ENCODE measurements around the gene OGFOD3.
"Not testable (repeated sequence)": the region's sequence is repeated elsewhere in the genome, so short reads cannot be mapped to it uniquely, and the experiment has no call there.

Gene OGFOD3

DNA sequence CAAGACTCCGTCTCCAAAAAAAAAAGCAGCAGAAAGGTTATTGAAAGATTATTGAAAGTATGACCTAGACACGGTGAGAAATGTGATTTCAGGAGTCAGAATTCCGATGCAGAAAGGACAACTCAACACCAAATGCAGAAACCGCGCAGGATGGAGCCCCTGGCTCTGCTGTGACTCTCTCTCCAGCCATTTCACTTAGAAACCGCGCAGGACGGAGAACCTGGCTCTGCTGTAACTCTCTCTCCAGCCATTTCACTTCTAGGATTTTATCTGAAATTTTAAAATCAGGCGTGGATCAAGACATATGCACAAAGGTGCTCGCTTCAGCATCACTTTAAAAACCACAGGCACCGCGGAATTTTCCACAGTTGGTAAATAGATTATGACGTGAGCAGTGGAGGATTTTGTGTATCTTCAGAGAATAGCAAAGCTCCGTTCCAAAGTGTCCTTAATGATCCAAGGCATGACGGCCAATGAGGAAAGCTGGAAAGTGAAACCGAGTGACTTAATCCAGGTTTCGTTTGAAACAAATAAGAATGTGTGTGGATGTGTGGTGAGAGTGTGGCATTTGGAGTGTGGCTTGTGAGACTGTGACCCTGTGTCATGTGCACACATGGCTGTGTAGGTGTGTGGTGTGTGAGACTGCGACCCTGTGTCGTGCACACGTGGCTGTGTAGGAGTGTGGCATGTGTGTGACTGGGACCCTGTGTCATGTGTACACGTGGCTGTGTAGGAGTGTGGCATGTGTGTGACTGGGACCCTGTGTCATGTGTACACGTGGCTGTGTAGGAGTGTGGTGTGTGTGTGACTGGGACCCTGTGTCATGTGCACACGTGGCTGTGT is 37.3 kb downstream of the OGFOD3 start:
- H3K79me2 ChIP-seq (ENCODE audit: low read length): no peaks in the 10 kb centered on the region
- TF ChIP-seq, protein P1, sequence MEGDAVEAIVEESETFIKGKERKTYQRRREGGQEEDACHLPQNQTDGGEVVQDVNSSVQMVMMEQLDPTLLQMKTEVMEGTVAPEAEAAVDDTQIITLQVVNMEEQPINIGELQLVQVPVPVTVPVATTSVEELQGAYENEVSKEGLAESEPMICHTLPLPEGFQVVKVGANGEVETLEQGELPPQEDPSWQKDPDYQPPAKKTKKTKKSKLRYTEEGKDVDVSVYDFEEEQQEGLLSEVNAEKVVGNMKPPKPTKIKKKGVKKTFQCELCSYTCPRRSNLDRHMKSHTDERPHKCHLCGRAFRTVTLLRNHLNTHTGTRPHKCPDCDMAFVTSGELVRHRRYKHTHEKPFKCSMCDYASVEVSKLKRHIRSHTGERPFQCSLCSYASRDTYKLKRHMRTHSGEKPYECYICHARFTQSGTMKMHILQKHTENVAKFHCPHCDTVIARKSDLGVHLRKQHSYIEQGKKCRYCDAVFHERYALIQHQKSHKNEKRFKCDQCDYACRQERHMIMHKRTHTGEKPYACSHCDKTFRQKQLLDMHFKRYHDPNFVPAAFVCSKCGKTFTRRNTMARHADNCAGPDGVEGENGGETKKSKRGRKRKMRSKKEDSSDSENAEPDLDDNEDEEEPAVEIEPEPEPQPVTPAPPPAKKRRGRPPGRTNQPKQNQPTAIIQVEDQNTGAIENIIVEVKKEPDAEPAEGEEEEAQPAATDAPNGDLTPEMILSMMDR (IDR thresholded peaks at IDR 0.05; ENCODE audit: low read depth, low read length): no peak
- TF ChIP-seq EZH2phosphoT487 (IDR thresholded peaks at IDR 0.05; ENCODE audit: low read depth): no peak
- H3K4me2 ChIP-seq (ENCODE audit: low read length): no peak overlapping the region
- H3K36me3 ChIP-seq (replicated peaks; ENCODE audit: low read depth, low read length): no peaks in the 10 kb centered on the region
- no peak overlapping the region for H3K9ac ChIP-seq (ENCODE audit: low read length)
- H3K4me3 ChIP-seq (ENCODE audit: low read length): no peak overlapping the region
- H2AFZ ChIP-seq (ENCODE audit: low read depth, low read length): no peak overlapping the region
- H3K4me1 ChIP-seq (ENCODE audit: low read length): no peaks in the 10 kb centered on the region
- no peak overlapping the region for H3K27ac ChIP-seq (ENCODE audit: low read length)
- H3K9me3 ChIP-seq (ENCODE audit: insufficient read depth, low read length): no peaks in the 10 kb centered on the region
- H3K27me3 ChIP-seq (ENCODE audit: low read depth, low read length): peaks cover 4% of the 10 kb centered on the region
- no peaks in the 10 kb centered on the region for H4K20me1 ChIP-seq (ENCODE audit: insufficient read depth, low read length)

DNA sequence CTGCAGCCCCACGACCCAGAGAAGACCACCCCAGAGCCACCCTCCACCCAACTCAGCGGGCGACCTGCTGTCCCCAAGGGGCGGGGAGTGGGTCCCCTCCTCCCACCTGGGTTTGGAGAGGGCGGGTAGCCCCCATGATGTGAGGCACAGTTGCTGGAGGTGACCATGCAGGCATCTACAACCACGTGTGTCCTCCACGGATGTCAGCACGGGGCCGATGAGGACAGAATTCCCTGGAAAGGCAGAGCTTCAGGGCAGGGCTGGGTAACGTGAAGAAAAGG is 39.7 kb downstream of the OGFOD3 start:
- Histone ChIP-seq H3K9ac (ENCODE audit: low read length) (no peak overlapping the region), H4K20me1 (ENCODE audit: insufficient read depth, low read length) (no peaks in the 10 kb centered on the region), H3K27ac (ENCODE audit: low read length) (no peak overlapping the region), H3K4me3 (ENCODE audit: low read length) (no peak overlapping the region), H3K4me2 (ENCODE audit: low read length) (no peak overlapping the region), H3K4me1 (ENCODE audit: low read length) (no peaks in the 10 kb centered on the region), H3K9me3 (ENCODE audit: insufficient read depth, low read length) (no peaks in the 10 kb centered on the region), H3K27me3 (ENCODE audit: low read depth, low read length) (peaks cover 4% of the 10 kb centered on the region), H2AFZ (ENCODE audit: low read depth, low read length) (no peak overlapping the region), H3K36me3 (replicated peaks; ENCODE audit: low read depth, low read length) (no peaks in the 10 kb centered on the region), H3K79me2 (ENCODE audit: low read length) (no peaks in the 10 kb centered on the region)
- TF ChIP-seq, protein P1 (IDR thresholded peaks at IDR 0.05; ENCODE audit: low read depth, low read length): no peak
- TF ChIP-seq EZH2phosphoT487 (IDR thresholded peaks at IDR 0.05; ENCODE audit: low read depth): no peak

DNA sequence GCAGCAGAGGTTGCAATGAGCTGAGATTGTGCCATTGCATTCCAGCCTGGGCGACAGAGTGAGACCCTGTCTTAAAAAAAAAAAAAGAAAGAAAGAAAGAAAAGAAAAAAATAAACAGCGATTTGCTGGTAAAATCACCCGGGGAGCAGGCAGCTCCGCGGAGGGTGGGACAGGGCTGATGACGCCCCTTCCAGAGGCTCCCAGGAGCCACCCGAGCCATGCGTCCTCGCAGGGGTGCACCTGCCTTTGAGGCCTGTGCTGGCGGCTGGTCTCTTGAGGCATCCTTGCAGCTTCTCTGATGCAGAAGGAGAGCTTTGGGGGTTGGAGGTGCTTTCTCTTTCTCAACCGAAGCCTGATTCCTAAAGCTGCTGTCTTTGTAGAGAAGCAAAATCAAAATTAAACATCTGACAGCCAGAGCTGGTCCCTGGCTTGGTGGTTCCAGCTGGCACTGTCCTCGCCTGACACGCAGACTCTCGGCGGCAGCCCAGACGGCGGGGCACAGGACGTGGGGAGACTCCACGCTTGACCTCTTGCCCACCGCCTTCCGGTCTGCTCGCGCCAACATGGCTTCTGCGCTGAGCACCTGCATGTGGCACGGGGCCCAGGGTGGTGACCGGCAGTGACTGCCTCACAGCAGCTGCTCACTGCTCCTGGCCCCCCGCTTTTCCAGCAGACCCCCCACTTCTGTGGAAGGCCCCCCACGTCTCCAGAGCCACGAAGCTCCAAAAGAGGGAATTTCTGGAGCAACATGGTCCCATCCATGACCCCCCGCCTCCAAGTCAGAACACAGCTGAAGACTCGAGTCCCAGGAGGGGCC is 40.3 kb downstream of the OGFOD3 start:
- H2AFZ ChIP-seq (ENCODE audit: low read depth, low read length): no peak overlapping the region
- H3K4me1 ChIP-seq (ENCODE audit: low read length): no peaks in the 10 kb centered on the region
- no peaks in the 10 kb centered on the region for H3K36me3 ChIP-seq (replicated peaks; ENCODE audit: low read depth, low read length)
- H3K27ac ChIP-seq (ENCODE audit: low read length): no peak overlapping the region
- H3K4me3 ChIP-seq (ENCODE audit: low read length): no peak overlapping the region
- no peak for TF ChIP-seq EZH2phosphoT487 (IDR thresholded peaks at IDR 0.05; ENCODE audit: low read depth)
- TF ChIP-seq, protein P1 (IDR thresholded peaks at IDR 0.05; ENCODE audit: low read depth, low read length): no peak
- no peaks in the 10 kb centered on the region for H3K9me3 ChIP-seq (ENCODE audit: insufficient read depth, low read length)
- peaks cover 4% of the 10 kb centered on the region for H3K27me3 ChIP-seq (ENCODE audit: low read depth, low read length)
- no peaks in the 10 kb centered on the region for H3K79me2 ChIP-seq (ENCODE audit: low read length)
- H3K4me2 ChIP-seq (ENCODE audit: low read length): no peak overlapping the region
- H4K20me1 ChIP-seq (ENCODE audit: insufficient read depth, low read length): no peaks in the 10 kb centered on the region
- H3K9ac ChIP-seq (ENCODE audit: low read length): no peak overlapping the region

DNA sequence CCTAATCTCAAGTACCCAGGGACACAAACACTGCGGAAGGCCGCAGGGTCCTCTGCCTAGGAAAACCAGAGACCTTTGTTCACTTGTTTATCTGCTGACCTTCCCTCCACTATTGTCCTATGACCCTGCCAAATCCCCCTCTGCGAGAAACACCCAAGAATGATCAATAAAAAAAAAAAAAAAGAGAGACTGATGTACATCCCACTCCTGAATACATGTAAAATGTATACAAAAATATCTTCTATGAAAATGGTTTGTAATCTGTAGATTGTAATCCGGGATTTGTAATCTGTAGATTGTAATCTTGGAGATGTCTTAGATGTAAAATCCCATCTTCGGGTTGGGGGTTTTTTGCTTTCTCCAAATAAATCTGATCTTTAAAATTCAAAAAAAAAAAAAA is 41.1 kb downstream of the OGFOD3 start:
- not testable (repeated sequence) for H3K4me2 ChIP-seq (ENCODE audit: low read length); H4K20me1 ChIP-seq (ENCODE audit: insufficient read depth, low read length); H3K9me3 ChIP-seq (ENCODE audit: insufficient read depth, low read length); H3K4me3 ChIP-seq (ENCODE audit: low read length); H3K9ac ChIP-seq (ENCODE audit: low read length); H3K79me2 ChIP-seq (ENCODE audit: low read length); H2AFZ ChIP-seq (ENCODE audit: low read depth, low read length); H3K27ac ChIP-seq (ENCODE audit: low read length); H3K4me1 ChIP-seq (ENCODE audit: low read length); H3K36me3 ChIP-seq (replicated peaks; ENCODE audit: low read depth, low read length); H3K27me3 ChIP-seq (ENCODE audit: low read depth, low read length)
